ENCODE data around the gene NPHP4.

DNA sequence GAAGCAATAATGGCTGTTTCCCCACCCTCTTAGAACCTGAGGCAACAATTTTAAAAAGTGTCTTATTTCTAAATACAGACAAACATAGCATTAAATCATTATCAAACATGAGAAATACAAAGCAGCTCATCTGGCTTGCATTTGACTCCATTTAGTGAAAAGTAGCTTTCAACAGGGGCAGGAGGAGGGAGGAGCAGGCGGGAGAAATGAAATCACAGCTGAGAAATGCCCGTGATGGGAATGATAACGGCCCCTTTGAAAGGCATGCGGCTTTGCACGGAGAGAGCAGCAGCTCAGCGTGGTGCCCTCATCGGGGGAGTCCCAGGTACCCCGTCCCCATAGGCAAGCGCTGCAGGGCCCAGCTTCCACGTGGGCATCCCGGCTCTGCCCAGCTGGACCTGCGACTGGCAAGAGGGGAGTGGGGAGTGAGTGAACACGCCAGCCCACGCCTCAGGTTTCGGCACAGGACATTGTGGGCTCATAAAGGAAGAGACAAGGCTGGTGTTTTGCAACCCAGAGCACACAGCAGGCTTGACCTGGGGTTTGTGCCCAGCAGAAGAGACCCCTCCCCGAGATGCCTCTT, 134.6 kb downstream of the NPHP4 start:
- no peak for TF ChIP-seq POLR2A (IDR thresholded peaks at IDR 0.05)
- TF ChIP-seq, protein P1, sequence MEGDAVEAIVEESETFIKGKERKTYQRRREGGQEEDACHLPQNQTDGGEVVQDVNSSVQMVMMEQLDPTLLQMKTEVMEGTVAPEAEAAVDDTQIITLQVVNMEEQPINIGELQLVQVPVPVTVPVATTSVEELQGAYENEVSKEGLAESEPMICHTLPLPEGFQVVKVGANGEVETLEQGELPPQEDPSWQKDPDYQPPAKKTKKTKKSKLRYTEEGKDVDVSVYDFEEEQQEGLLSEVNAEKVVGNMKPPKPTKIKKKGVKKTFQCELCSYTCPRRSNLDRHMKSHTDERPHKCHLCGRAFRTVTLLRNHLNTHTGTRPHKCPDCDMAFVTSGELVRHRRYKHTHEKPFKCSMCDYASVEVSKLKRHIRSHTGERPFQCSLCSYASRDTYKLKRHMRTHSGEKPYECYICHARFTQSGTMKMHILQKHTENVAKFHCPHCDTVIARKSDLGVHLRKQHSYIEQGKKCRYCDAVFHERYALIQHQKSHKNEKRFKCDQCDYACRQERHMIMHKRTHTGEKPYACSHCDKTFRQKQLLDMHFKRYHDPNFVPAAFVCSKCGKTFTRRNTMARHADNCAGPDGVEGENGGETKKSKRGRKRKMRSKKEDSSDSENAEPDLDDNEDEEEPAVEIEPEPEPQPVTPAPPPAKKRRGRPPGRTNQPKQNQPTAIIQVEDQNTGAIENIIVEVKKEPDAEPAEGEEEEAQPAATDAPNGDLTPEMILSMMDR (IDR thresholded peaks at IDR 0.05): no peak

All from transverse colon (tissue), 3 donors.